Nephron progenitor cell (in vitro differentiated cells): ENCODE data around the gene GNAL.

Experiments used
- DNase-seq: peaks from one replicate; pipeline ENCODE4 v3.0.0; 2021
- H3K27ac Mint-ChIP-seq: 2 replicates; pipeline ENCODE4 v1.8.0; 2021; ENCODE audit warnings: mild to moderate bottlenecking, moderate library complexity, mixed read lengths
- H3K27me3 Mint-ChIP-seq: 2 replicates; pipeline ENCODE4 v1.8.0; 2021; ENCODE audit warnings: mild to moderate bottlenecking, low read depth, mixed read lengths; ENCODE audit not compliant: poor library complexity
- H3K36me3 Mint-ChIP-seq: 2 replicates; pipeline ENCODE4 v1.8.0; 2021; ENCODE audit warnings: low read depth, mixed read lengths
- H3K4me1 Mint-ChIP-seq: 2 replicates; pipeline ENCODE4 v1.8.0; 2021; ENCODE audit warnings: mixed read lengths
- H3K4me3 Mint-ChIP-seq: 2 replicates; pipeline ENCODE4 v1.8.0; 2021; ENCODE audit warnings: mild to moderate bottlenecking, moderate library complexity, mixed read lengths
- H3K9me3 Mint-ChIP-seq: 2 replicates; pipeline ENCODE4 v1.8.0; 2021; ENCODE audit warnings: mild to moderate bottlenecking, moderate library complexity, mixed read lengths
- CTCF ChIP-seq: fragments of 200-600 bp; sonication (generic); IDR thresholded peaks from 2 replicates; pipeline ENCODE4 v1.5.0; 2021; ENCODE audit warnings: antibody characterized with exemption

Gene GNAL

GRCh38 chr18:11745521-11745920 is 56.5 kb downstream of the GNAL start:
- no peak for TF ChIP-seq CTCF
- peaks cover 12% of the 10 kb centered on the region for H3K36me3 Mint-ChIP-seq
- no peak overlapping the region for H3K4me3 Mint-ChIP-seq
- H3K27ac Mint-ChIP-seq: no peak overlapping the region
- DNase-seq: no peak
- H3K4me1 Mint-ChIP-seq: peaks cover 11% of the 10 kb centered on the region
- peaks cover 27% of the 10 kb centered on the region for H3K27me3 Mint-ChIP-seq
- peaks cover 12% of the 10 kb centered on the region for H3K9me3 Mint-ChIP-seq

GRCh38 chr18:11747286-11747685 is 58.2 kb downstream of the GNAL start:
- Mint-ChIP-seq H3K4me3 (no peak overlapping the region), H3K9me3 (peaks cover 19% of the 10 kb centered on the region), H3K27me3 (peaks cover 41% of the 10 kb centered on the region), H3K27ac (no peak overlapping the region), H3K36me3 (peaks cover 15% of the 10 kb centered on the region), H3K4me1 (peaks cover 23% of the 10 kb centered on the region)
- TF ChIP-seq CTCF: no peak
- no peak for DNase-seq

GRCh38 chr18:11747731-11748130 is 58.7 kb downstream of the GNAL start:
- DNase-seq: no peak
- Mint-ChIP-seq H3K4me1 (peaks cover 27% of the 10 kb centered on the region), H3K9me3 (peaks cover 19% of the 10 kb centered on the region), H3K27me3 (peaks cover 45% of the 10 kb centered on the region), H3K27ac (no peak overlapping the region), H3K4me3 (no peak overlapping the region), H3K36me3 (peaks cover 15% of the 10 kb centered on the region)
- no peak for TF ChIP-seq CTCF

GRCh38 chr18:11749305-11749704 is 60.2 kb downstream of the GNAL start:
- no peak for TF ChIP-seq CTCF
- Mint-ChIP-seq H3K4me1 (peaks cover 29% of the 10 kb centered on the region), H3K36me3 (peaks cover 25% of the 10 kb centered on the region), H3K4me3 (no peak overlapping the region), H3K27ac (no peak overlapping the region), H3K27me3 (peaks cover 56% of the 10 kb centered on the region), H3K9me3 (peaks cover 19% of the 10 kb centered on the region)
- no peak for DNase-seq

- Mint-ChIP-seq H3K27me3 (peaks cover 60% of the 10 kb centered on the region), H3K36me3 (peaks cover 32% of the 10 kb centered on the region), H3K27ac (no peak overlapping the region), H3K4me3 (peak overlapping the region; percentile 71), H3K9me3 (peaks cover 19% of the 10 kb centered on the region), H3K4me1 (peaks cover 29% of the 10 kb centered on the region)
- DNase-seq: no peak
- no peak for TF ChIP-seq CTCF
These were observed 61.1 kb downstream of the GNAL start for GRCh38 chr18:11750171-11750570.

GRCh38 chr18:11750581-11751310 is 61.7 kb downstream of the GNAL start:
- peaks cover 37% of the 10 kb centered on the region for H3K36me3 Mint-ChIP-seq
- DNase-seq: no peak
- peaks cover 19% of the 10 kb centered on the region for H3K9me3 Mint-ChIP-seq
- peak overlapping the region; percentile 83 for H3K4me3 Mint-ChIP-seq
- peaks cover 60% of the 10 kb centered on the region for H3K27me3 Mint-ChIP-seq
- H3K4me1 Mint-ChIP-seq: peaks cover 29% of the 10 kb centered on the region
- TF ChIP-seq CTCF: no peak
- H3K27ac Mint-ChIP-seq: peak overlapping the region; percentile 18
